Panc1 (cell line): ENCODE measurements around the gene JCHAIN.

Experiments used
- POLR2AphosphoS5 ChIP-seq: IDR thresholded peaks from 2 replicates; pipeline ENCODE4 v1.6.1; 2012; ENCODE audit warnings: mild to moderate bottlenecking, low read depth, low read length, moderate library complexity
- SIN3A ChIP-seq: IDR thresholded peaks from 2 replicates; pipeline ENCODE4 v1.6.1; 2012; ENCODE audit warnings: low read depth, mild to moderate bottlenecking, low read length, moderate library complexity, borderline replicate concordance; ENCODE audit not compliant: insufficient read depth
- TCF7L2 ChIP-seq: IDR thresholded peaks from 2 replicates; pipeline ENCODE4 v1.6.1; 2011; ENCODE audit warnings: mild to moderate bottlenecking, low read depth, low read length, inconsistent platforms
- TF ChIP-seq, protein P1 (sequence below): fragments of 450-650 bp; IDR thresholded peaks from 2 replicates; pipeline ENCODE4 v1.5.1; 2017; ENCODE audit warnings: mild to moderate bottlenecking
- TF ChIP-seq, protein P2 (sequence below), 2 experiments: IDR thresholded peaks; 2 replicates each; pipeline ENCODE4 v1.6.1; 2011 to 2012; ENCODE audit warnings: low read depth in 2 of 2, control low read depth in 1 of 2, low read length in 1 of 2, mild to moderate bottlenecking in 1 of 2, moderate library complexity in 1 of 2; ENCODE audit not compliant: insufficient read depth in 1 of 2

DNA sequence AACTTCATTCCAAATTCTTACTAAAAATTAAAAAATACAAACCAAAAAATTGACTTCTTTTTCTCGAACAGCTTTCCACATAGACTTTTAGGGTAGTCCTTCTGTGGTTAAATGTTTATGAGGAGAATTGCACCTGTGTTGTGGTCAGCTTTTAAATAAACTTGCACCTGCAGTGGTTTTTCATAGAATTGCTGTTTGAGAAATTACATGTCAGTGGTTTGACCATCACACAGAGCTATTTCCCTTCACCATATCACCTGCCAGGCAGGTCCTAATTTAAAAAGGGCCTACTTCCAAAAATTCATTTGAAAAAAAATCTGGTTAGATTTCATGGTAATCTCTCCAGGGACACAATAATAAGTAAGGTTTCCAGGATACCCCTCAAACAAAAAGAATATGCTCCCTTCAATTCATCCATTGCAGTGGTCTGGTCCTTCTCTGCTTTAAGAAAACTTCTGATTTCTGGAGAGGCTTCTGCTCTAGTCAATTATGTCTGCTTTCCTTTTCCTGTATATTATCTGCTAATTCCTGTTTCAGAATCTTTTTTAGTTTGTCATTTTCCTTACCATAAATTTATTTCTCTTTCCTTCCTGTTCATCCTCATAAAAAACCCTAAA, 12.2 kb upstream of the JCHAIN start:
- TF ChIP-seq, protein P1, sequence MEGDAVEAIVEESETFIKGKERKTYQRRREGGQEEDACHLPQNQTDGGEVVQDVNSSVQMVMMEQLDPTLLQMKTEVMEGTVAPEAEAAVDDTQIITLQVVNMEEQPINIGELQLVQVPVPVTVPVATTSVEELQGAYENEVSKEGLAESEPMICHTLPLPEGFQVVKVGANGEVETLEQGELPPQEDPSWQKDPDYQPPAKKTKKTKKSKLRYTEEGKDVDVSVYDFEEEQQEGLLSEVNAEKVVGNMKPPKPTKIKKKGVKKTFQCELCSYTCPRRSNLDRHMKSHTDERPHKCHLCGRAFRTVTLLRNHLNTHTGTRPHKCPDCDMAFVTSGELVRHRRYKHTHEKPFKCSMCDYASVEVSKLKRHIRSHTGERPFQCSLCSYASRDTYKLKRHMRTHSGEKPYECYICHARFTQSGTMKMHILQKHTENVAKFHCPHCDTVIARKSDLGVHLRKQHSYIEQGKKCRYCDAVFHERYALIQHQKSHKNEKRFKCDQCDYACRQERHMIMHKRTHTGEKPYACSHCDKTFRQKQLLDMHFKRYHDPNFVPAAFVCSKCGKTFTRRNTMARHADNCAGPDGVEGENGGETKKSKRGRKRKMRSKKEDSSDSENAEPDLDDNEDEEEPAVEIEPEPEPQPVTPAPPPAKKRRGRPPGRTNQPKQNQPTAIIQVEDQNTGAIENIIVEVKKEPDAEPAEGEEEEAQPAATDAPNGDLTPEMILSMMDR = no peak
- TF ChIP-seq POLR2AphosphoS5 (no peak), TCF7L2 (no peak), SIN3A (no peak)
- TF ChIP-seq, protein P2, sequence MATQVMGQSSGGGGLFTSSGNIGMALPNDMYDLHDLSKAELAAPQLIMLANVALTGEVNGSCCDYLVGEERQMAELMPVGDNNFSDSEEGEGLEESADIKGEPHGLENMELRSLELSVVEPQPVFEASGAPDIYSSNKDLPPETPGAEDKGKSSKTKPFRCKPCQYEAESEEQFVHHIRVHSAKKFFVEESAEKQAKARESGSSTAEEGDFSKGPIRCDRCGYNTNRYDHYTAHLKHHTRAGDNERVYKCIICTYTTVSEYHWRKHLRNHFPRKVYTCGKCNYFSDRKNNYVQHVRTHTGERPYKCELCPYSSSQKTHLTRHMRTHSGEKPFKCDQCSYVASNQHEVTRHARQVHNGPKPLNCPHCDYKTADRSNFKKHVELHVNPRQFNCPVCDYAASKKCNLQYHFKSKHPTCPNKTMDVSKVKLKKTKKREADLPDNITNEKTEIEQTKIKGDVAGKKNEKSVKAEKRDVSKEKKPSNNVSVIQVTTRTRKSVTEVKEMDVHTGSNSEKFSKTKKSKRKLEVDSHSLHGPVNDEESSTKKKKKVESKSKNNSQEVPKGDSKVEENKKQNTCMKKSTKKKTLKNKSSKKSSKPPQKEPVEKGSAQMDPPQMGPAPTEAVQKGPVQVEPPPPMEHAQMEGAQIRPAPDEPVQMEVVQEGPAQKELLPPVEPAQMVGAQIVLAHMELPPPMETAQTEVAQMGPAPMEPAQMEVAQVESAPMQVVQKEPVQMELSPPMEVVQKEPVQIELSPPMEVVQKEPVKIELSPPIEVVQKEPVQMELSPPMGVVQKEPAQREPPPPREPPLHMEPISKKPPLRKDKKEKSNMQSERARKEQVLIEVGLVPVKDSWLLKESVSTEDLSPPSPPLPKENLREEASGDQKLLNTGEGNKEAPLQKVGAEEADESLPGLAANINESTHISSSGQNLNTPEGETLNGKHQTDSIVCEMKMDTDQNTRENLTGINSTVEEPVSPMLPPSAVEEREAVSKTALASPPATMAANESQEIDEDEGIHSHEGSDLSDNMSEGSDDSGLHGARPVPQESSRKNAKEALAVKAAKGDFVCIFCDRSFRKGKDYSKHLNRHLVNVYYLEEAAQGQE (IDR thresholded peaks at IDR 0.05; ENCODE audit: insufficient read depth in 1 of 2, low read depth in 2 of 2, low read length in 1 of 2) = no peak
